H1 (cell line): Measurements from ENCODE around the gene RNF220. TPM values are rescaled to one million over a fixed set of nuclear protein-coding genes. Genes with fewer than 3 reads are reported as not detected.

Experiments used
- CTCF ChIA-PET: fragments of 300-600 bp; sonication (Branson Sonifier 250); formaldehyde crosslinking; loops from one replicate; lab custom pipeline; 2021; ENCODE audit not compliant: partially characterized antibody; lab: Charles Lee
- POLR2A ChIA-PET: fragments of 300-600 bp; sonication (Branson Sonifier 250); formaldehyde crosslinking; loops from one replicate; lab custom pipeline; 2021; ENCODE audit warnings: inconsistent platforms; ENCODE audit not compliant: partially characterized antibody; lab: Charles Lee
- DNase-seq, 2 experiments: peaks; one replicate each; pipeline versions ENCODE4 v3.0.0 to v3.0.0-alpha.2; 2010 to 2022; ENCODE audit warnings: low spot score in 2 of 2, low read depth in 1 of 2, mixed read lengths in 1 of 2
- FAIRE-seq: peaks from 2 replicates; lab custom pipeline; 2011; peaks lifted over from hg19 to GRCh38; lab: Jason Lieb, UNC
- H2AFZ ChIP-seq: 2 replicates; pipeline ENCODE4 v1.8.1; 2012; ENCODE audit warnings: low read length, inconsistent platforms
- H2AK5ac ChIP-seq: 2 replicates; pipeline ENCODE4 v1.6.1; 2013; ENCODE audit warnings: low read depth, low read length
- H2BK120ac ChIP-seq: replicated peaks from 2 replicates; pipeline ENCODE3; 2013; ENCODE audit warnings: low read depth, low read length, inconsistent platforms
- H2BK12ac ChIP-seq: 2 replicates; pipeline ENCODE4 v1.6.1; 2013; ENCODE audit warnings: low read depth, low read length
- H2BK15ac ChIP-seq: 2 replicates; pipeline ENCODE4 v1.6.1; 2013; ENCODE audit warnings: low read length
- H2BK20ac ChIP-seq: 2 replicates; pipeline ENCODE4 v1.6.1; 2013; ENCODE audit warnings: low read length
- H2BK5ac ChIP-seq: 2 replicates; pipeline ENCODE4 v1.6.1; 2013; ENCODE audit warnings: low read depth, low read length
- H3K14ac ChIP-seq: 2 replicates; pipeline ENCODE4 v1.6.1; 2013; ENCODE audit warnings: inconsistent platforms; ENCODE audit not compliant: insufficient read length
- H3K18ac ChIP-seq: 2 replicates; pipeline ENCODE4 v1.6.1; 2013; ENCODE audit warnings: low read length; ENCODE audit errors: extremely low read depth
- H3K23ac ChIP-seq: 2 replicates; pipeline ENCODE4 v1.6.1; 2013; ENCODE audit warnings: inconsistent platforms; ENCODE audit not compliant: insufficient read length
- H3K23me2 ChIP-seq: 2 replicates; pipeline ENCODE4 v1.6.1; 2013; ENCODE audit warnings: low read depth, low read length
- H3K27ac ChIP-seq: 2 replicates; pipeline ENCODE4 v1.6.1; 2011; ENCODE audit warnings: low read depth, low read length, inconsistent platforms
- H3K27me3 ChIP-seq, 4 experiments: replicated peaks in 1 of 4; 1 replicate in 1 of 4; 2 replicates in 3 of 4; pipeline versions ENCODE4 v1.6.1 to v1.8.1; 2011 to 2013; ENCODE audit warnings: low read length in 3 of 4, mild to moderate bottlenecking in 3 of 4, inconsistent platforms in 2 of 4, mixed read lengths in 2 of 4, moderate library complexity in 1 of 4; ENCODE audit not compliant: control insufficient read depth in 3 of 4, insufficient read depth in 3 of 4; ENCODE audit errors: extremely low read depth in 1 of 4
- H3K36me3 ChIP-seq, 4 experiments: 2 replicates each; pipeline versions ENCODE4 v1.6.1 to v1.8.1; 2011 to 2013; ENCODE audit warnings: mild to moderate bottlenecking in 4 of 4, low read length in 3 of 4, moderate library complexity in 2 of 4, control low read depth in 1 of 4, inconsistent platforms in 1 of 4; ENCODE audit not compliant: insufficient read depth in 4 of 4, control insufficient read depth in 2 of 4
- H3K4ac ChIP-seq: replicated peaks from 2 replicates; pipeline ENCODE3; 2013; ENCODE audit warnings: low read length, low read depth, mixed read lengths, inconsistent platforms; ENCODE audit not compliant: insufficient read length
- H3K4me1 ChIP-seq, 4 experiments: replicated peaks in 1 of 4; 1 replicate in 1 of 4; 2 replicates in 3 of 4; pipeline versions ENCODE4 v1.6.1 to v1.8.1; 2011 to 2013; ENCODE audit warnings: low read length in 3 of 4, inconsistent platforms in 2 of 4, mixed read lengths in 1 of 4; ENCODE audit not compliant: insufficient read depth in 4 of 4, control insufficient read depth in 3 of 4
- H3K4me2 ChIP-seq, 2 experiments: 2 replicates each; pipeline versions ENCODE4 v1.6.1 to v1.8.1; 2011 to 2013; ENCODE audit warnings: low read depth in 2 of 2, low read length in 2 of 2, control low read depth in 1 of 2, inconsistent platforms in 1 of 2, mild to moderate bottlenecking in 1 of 2; ENCODE audit not compliant: insufficient read depth in 1 of 2
- H3K4me3 ChIP-seq, 4 experiments: fragments of 200-600, 300-600 bp in 1 of 4; sonication (generic), shearing (Covaris generic), sonication (Bioruptor Twin) in 1 of 4; 2 replicates each; pipeline versions ENCODE4 v1.5.1 to v1.8.1; 2011 to 2016; ENCODE audit warnings: low read length in 4 of 4, low read depth in 3 of 4, control low read depth in 2 of 4, inconsistent platforms in 2 of 4, mild to moderate bottlenecking in 2 of 4, mixed read lengths in 1 of 4, moderate library complexity in 1 of 4; ENCODE audit not compliant: insufficient read depth in 2 of 4; ENCODE audit errors: extremely low read depth in 1 of 4
- H3K56ac ChIP-seq: replicated peaks from 2 replicates; pipeline ENCODE3; 2013; ENCODE audit warnings: low read depth, mild to moderate bottlenecking, mixed read lengths, low read length, inconsistent platforms; ENCODE audit not compliant: insufficient read length
- H3K79me1 ChIP-seq: 2 replicates; pipeline ENCODE4 v1.6.1; 2013; ENCODE audit warnings: low read depth, low read length, control low read depth
- H3K79me2 ChIP-seq, 2 experiments: 2 replicates each; pipeline versions ENCODE4 v1.6.1 to v1.8.1; 2012 to 2013; ENCODE audit warnings: low read length in 2 of 2, mild to moderate bottlenecking in 2 of 2, inconsistent platforms in 1 of 2; ENCODE audit not compliant: insufficient read depth in 2 of 2, control insufficient read depth in 1 of 2
- H3K9ac ChIP-seq, 4 experiments: replicated peaks in 1 of 4; 1 replicate in 1 of 4; 2 replicates in 3 of 4; pipeline versions ENCODE4 v1.6.1 to v1.8.1; 2011 to 2013; ENCODE audit warnings: low read depth in 3 of 4, low read length in 3 of 4, control low read depth in 2 of 4, mild to moderate bottlenecking in 2 of 4, moderate library complexity in 2 of 4, inconsistent platforms in 1 of 4; ENCODE audit errors: extremely low read depth in 1 of 4
- H3K9me3 ChIP-seq, 2 experiments: 2 replicates each; pipeline versions ENCODE4 v1.6.1 to v1.8.1; 2012 to 2013; ENCODE audit warnings: mild to moderate bottlenecking in 2 of 2, moderate library complexity in 2 of 2, control low read depth in 1 of 2, inconsistent platforms in 1 of 2, low read depth in 1 of 2, low read length in 1 of 2, mixed read lengths in 1 of 2; ENCODE audit not compliant: insufficient read depth in 2 of 2
- H4K20me1 ChIP-seq, 2 experiments: replicated peaks in 1 of 2; 2 replicates each; pipeline versions ENCODE3 to v1.8.1; 2011 to 2013; ENCODE audit warnings: inconsistent platforms in 2 of 2, low read length in 2 of 2, mild to moderate bottlenecking in 1 of 2; ENCODE audit not compliant: insufficient read depth in 2 of 2, control insufficient read depth in 1 of 2
- H4K5ac ChIP-seq: 2 replicates; pipeline ENCODE4 v1.6.1; 2013; ENCODE audit warnings: low read length, low read depth, mixed read lengths, inconsistent platforms; ENCODE audit not compliant: insufficient read length
- H4K8ac ChIP-seq: 2 replicates; pipeline ENCODE4 v1.8.0; 2013; ENCODE audit warnings: mild to moderate bottlenecking, moderate library complexity, low read length, inconsistent platforms; ENCODE audit not compliant: insufficient read depth; ENCODE audit errors: extremely low read depth
- H4K91ac ChIP-seq: replicated peaks from 2 replicates; pipeline ENCODE3; 2013; ENCODE audit warnings: low read length, mixed read lengths, inconsistent platforms; ENCODE audit not compliant: insufficient read length
- ASH2L ChIP-seq: fragments of 200-600, 300-600 bp; sonication (generic); IDR thresholded peaks from one replicate; pipeline ENCODE4 v1.7.1; 2017; ENCODE audit warnings: low read length
- CEBPB ChIP-seq: IDR thresholded peaks from 2 replicates; pipeline ENCODE4 v1.6.1; 2012; ENCODE audit warnings: low read depth, low read length
- HDAC6 ChIP-seq: IDR thresholded peaks from one replicate; pipeline ENCODE4 v1.7.1; 2012; ENCODE audit warnings: low read depth, mild to moderate bottlenecking, inconsistent platforms, low read length, moderate library complexity
- POU5F1 ChIP-seq: IDR thresholded peaks from 2 replicates; pipeline ENCODE4 v1.6.1; 2011; ENCODE audit warnings: low read depth, mild to moderate bottlenecking, low read length, moderate library complexity
- RAD21 ChIP-seq, 2 experiments: IDR thresholded peaks in 1 of 2; conservative IDR thresholded peaks in 1 of 2; 2 replicates each; pipeline ENCODE4 v1.6.1; 2011; ENCODE audit warnings: low read depth in 2 of 2, low read length in 2 of 2, improper control_type of control experiment in 1 of 2, inconsistent platforms in 1 of 2, mild to moderate bottlenecking in 1 of 2, moderate library complexity in 1 of 2
- SP4 ChIP-seq: IDR thresholded peaks from 2 replicates; pipeline ENCODE4 v1.6.1; 2012; ENCODE audit warnings: low read length, inconsistent platforms
- WGBS, 2 experiments: shearing (Covaris generic) in 1 of 2; methylation state at CpG; one replicate each; pipeline versions ENCODE4 v1.1.6 to v1.1.7; 2013 to 2015; ENCODE audit warnings: low lambda C conversion rate in 2 of 2, mixed read lengths in 2 of 2, inconsistent platforms in 1 of 2, low coverage in 1 of 2, missing lambda C conversion rate in 1 of 2; ENCODE audit not compliant: insufficient replicate concordance in 2 of 2, insufficient coverage in 1 of 2, insufficient read length in 1 of 2; ENCODE audit errors: extremely low coverage in 1 of 2, missing lambda C conversion rate in 1 of 2; 5-methylcytosine and 5-hydroxymethylcytosine counted together
- polyA plus RNA-seq, 7 experiments: library from polyadenylated mRNA; depleted of rRNA in 3 of 7; stranded (reverse) in 5 of 7; unstranded in 2 of 7; fragments of >200 nt in 5 of 7; fragments of 200-250 nt in 2 of 7; gene quantifications; 1 replicate in 5 of 7; 2 replicates in 1 of 7; 4 replicates in 1 of 7; pipeline versions ENCODE4 v1.2.1 to v1.2.3, GENCODE V29; 2011 to 2013; ENCODE audit warnings: missing spikeins in 2 of 7, mixed read lengths in 2 of 7
- total RNA-seq: library from RNA; stranded (reverse); fragmentation: NEBNext Ultra II Directional; extraction: Animal tissue kit (Norgen Biotek cat#: 25700); gene quantifications from 2 replicates; pipeline ENCODE4 v1.2.1, GENCODE V29; 2021

The RNF220 gene
- total and polyA plus RNA-seq, 2 of the 8 experiments (the other 6 are each of a cell fraction or from before 2014, with no cell fraction given), result 123 to 160 TPM

- no peak overlapping the region for H4K5ac ChIP-seq
- ChIA-PET POLR2A (interaction anchor here (0.6 to 1.1 kb wide), 2 partner anchors 14 to 285 kb away, joined by 3 read pairs; no protein-coding TSS in a partner anchor), CTCF (interaction anchor here (0.7 to 3.5 kb wide), 11 partner anchors 11 to 495 kb away, joined by 3 to 42 read pairs (median 4); no protein-coding TSS in a partner anchor)
- H3K56ac ChIP-seq, result no peak overlapping the region
- no peak overlapping the region for H3K4me2 ChIP-seq
- 92% methylated on average over 10 of the region's 10 CpGs; no CpG with 5 or more reads in 1 of the 2 experiments for WGBS, 2 experiments
- H2BK20ac ChIP-seq, result no peak overlapping the region
- H4K20me1 ChIP-seq, result no peaks in the 10 kb centered on the region
- no peak overlapping the region for H2BK5ac ChIP-seq
- no peak overlapping the region for H3K4me3 ChIP-seq
- H3K36me3 ChIP-seq, result no peaks in the 10 kb centered on the region
- no peak overlapping the region for H2AFZ ChIP-seq
- H3K14ac ChIP-seq, result no peak overlapping the region
- DNase-seq (no peak), FAIRE-seq (no peak)
- no peak overlapping the region for H3K23ac ChIP-seq
- H3K9me3 ChIP-seq, result no peaks in the 10 kb centered on the region
- H3K79me1 ChIP-seq, result peaks cover 3% of the 10 kb centered on the region
- peaks cover 2 to 10% (median 6%) of the 10 kb centered on the region in 4 experiments; a peak in 5 of 7 replicates for H3K4me1 ChIP-seq
- H2BK15ac ChIP-seq, result no peak overlapping the region
- no peaks in the 10 kb centered on the region; a peak in 1 of 7 replicates for H3K27me3 ChIP-seq
- no peak overlapping the region for H3K4ac ChIP-seq
- no peak overlapping the region for H2BK12ac ChIP-seq
- no peak overlapping the region for H2AK5ac ChIP-seq
- H4K91ac ChIP-seq, result no peak overlapping the region
- H3K79me2 ChIP-seq, result no peaks in the 10 kb centered on the region; a peak in 1 of 4 replicates
- H4K8ac ChIP-seq, result no peak overlapping the region
- no peak overlapping the region for H3K18ac ChIP-seq
- no peak overlapping the region for H3K9ac ChIP-seq
- TF ChIP-seq SP4 (no peak), HDAC6 (no peak), POU5F1 (no peak), RAD21 (IDR thresholded peaks at IDR 0.05 in 1 of 2, conservative IDR thresholded peaks at IDR 0.05 in 1 of 2; ENCODE audit: low read depth in 2 of 2, low read length in 2 of 2) (no peak), CEBPB (no peak), ASH2L (no peak)
- TF ChIP-seq, all 59 proteins: peak for 0
- Histone ChIP-seq H2BK120ac (no peak overlapping the region), H3K27ac (no peak overlapping the region), H3K23me2 (peaks cover 8% of the 10 kb centered on the region; the same call in 1 of the 2 replicates)
Observed at GRCh38 chr1:44598167-44598566, 193.1 kb downstream of the RNF220 start.
